Tibial artery (tissue), 4 donors: ENCODE results near the gene CNST.

Experiments used
- DNase-seq, 2 donors: peaks; one replicate each; pipeline ENCODE4 v3.0.0-alpha.2; 2019
- H3K27ac ChIP-seq, 2 donors: fragments of 200-600 bp; sonication (generic) in 1 of 2; 1 replicate in 1 of 2; 2 replicates in 1 of 2; pipeline ENCODE4 v1.5.1; 2018 to 2019; ENCODE audit warnings: mild to moderate bottlenecking in 1 of 2
- H3K27me3 ChIP-seq, 2 donors: fragments of 200-600 bp; sonication (generic) in 1 of 2; one replicate each; pipeline versions ENCODE4 v1.5.1 to v1.6.0; 2016 to 2019
- H3K36me3 ChIP-seq, 3 donors: fragments of 200-600 bp; sonication (generic) in 2 of 3; one replicate each; pipeline ENCODE4 v1.5.1; 2016 to 2019; ENCODE audit warnings: mild to moderate bottlenecking in 2 of 3
- H3K4me1 ChIP-seq, 4 donors: fragments of 200-600 bp; sonication (generic) in 2 of 4; 1 replicate in 3 of 4; 2 replicates in 1 of 4; pipeline ENCODE4 v1.5.1; 2016 to 2019
- H3K4me3 ChIP-seq, 2 donors: fragments of 200-600 bp; sonication (generic) in 1 of 2; 1 replicate in 1 of 2; 2 replicates in 1 of 2; pipeline ENCODE4 v1.5.1; 2018 to 2019; ENCODE audit warnings: mild to moderate bottlenecking in 2 of 2
- H3K9me3 ChIP-seq, 3 donors: fragments of 200-600 bp; sonication (generic) in 1 of 3; one replicate each; pipeline ENCODE4 v1.5.1; 2016 to 2019
- CTCF ChIP-seq, 2 experiments: fragments of 200-600 bp in 1 of 2; fragments of 450-650 bp in 1 of 2; IDR thresholded peaks; one replicate each; pipeline ENCODE4 v1.5.1; 2017 to 2019; ENCODE audit warnings: antibody characterized with exemption in 2 of 2, mild to moderate bottlenecking in 1 of 2, moderate library complexity in 1 of 2
- intact Hi-C: fragments of 100-400 bp; cut with DNase I; formaldehyde crosslinking; loops from one replicate; pipeline ENCODE4 v1.15.0; 2023; ENCODE audit warnings: low total_unique reads

Gene CNST

DNA sequence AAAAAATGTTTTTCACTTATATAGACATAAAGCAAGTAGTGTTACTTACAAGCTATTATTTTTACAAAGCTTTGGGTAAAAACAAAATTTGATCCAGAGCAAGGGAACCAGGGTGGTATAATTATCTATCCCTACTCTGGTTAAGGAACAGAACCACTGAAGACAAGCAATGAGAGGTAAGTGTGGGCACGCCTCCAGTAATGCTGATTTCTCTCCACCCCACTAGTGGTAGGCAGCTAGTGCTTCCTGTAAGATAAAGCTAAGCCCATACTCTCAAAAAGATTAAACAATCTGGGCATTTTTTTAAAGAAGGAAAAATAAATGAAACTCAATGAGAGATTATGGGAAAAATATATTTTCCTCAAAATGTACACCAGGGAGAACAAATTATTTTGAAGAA, 22.3 kb upstream of the CNST start:
- TF ChIP-seq CTCF (IDR thresholded peaks at IDR 0.05), result no peak
- Histone ChIP-seq H3K4me3 (no peak overlapping the region), H3K4me1 (no peaks in the 10 kb centered on the region), H3K36me3 (peaks cover 57 to 88% (median 59%) of the 10 kb centered on the region in 3 donors), H3K27ac (no peak overlapping the region), H3K9me3 (no peaks in the 10 kb centered on the region), H3K27me3 (no peaks in the 10 kb centered on the region)
- no peak for DNase-seq
- intact Hi-C loops, result no loop called here

DNA sequence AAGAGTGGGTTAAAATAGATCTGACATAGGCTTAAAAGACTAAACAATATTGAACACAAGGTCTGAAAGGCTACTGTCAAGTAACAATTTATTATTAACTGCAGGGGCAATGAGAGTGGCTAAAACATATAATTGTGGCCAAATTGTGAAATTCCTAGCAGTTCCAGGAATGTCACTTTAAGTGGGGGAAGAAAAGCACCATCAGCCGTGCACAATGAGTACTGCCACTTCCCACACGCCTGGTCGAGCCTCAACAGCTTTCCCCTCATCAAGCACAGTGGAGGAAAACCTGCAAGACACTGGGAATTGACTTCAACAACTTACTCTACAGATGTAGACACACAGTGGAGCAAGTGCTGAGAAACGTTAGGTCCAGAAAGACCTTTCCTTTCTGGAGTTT, 16.6 kb upstream of the CNST start:
- Histone ChIP-seq H3K9me3 (no peaks in the 10 kb centered on the region), H3K27ac (no peak overlapping the region), H3K4me1 (no peaks in the 10 kb centered on the region), H3K4me3 (no peak overlapping the region), H3K36me3 (peaks cover 44 to 88% (median 60%) of the 10 kb centered on the region in 3 donors), H3K27me3 (no peaks in the 10 kb centered on the region)
- intact Hi-C loops, result no loop called here
- no peak for DNase-seq
- no peak for TF ChIP-seq CTCF (IDR thresholded peaks at IDR 0.05)

DNA sequence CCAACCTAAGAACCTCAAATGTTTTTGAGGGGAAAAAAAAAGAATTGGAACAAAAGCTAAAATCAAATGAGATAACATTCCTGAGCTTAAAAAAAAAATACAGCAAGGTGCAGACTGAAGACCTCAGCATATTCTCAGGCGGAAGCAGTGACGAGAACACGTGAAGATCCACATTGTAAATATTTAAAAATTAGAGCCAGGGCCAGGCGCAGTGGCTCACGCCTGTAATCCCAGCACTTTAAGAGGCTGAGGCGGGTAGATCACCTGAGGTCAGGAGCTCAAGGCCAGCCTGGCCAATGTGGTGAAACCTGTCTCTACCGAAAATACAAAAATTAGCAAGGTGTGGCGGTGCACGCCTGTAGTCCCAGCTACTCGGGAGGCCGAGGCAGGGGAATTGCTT, 15.9 kb upstream of the CNST start:
- H3K9me3 ChIP-seq, result no peaks in the 10 kb centered on the region
- H3K27me3 ChIP-seq, result no peaks in the 10 kb centered on the region
- no peak overlapping the region for H3K4me3 ChIP-seq
- H3K27ac ChIP-seq, result no peak overlapping the region
- intact Hi-C loops, result no loop called here
- H3K36me3 ChIP-seq, result peaks cover 51 to 88% (median 63%) of the 10 kb centered on the region in 3 donors
- DNase-seq, result no peak
- no peak for TF ChIP-seq CTCF (IDR thresholded peaks at IDR 0.05)
- no peaks in the 10 kb centered on the region for H3K4me1 ChIP-seq

- Histone ChIP-seq H3K4me1 (no peaks in the 10 kb centered on the region), H3K36me3 (peaks cover 66 to 91% (median 76%) of the 10 kb centered on the region in 3 donors), H3K27me3 (no peaks in the 10 kb centered on the region), H3K9me3 (no peaks in the 10 kb centered on the region), H3K4me3 (no peak overlapping the region), H3K27ac (no peak overlapping the region)
- TF ChIP-seq CTCF (IDR thresholded peaks at IDR 0.05), result no peak
- intact Hi-C loops, result no loop called here
- no peak for DNase-seq
These were observed 14.1 kb upstream of the CNST start for GRCh38 chr1:246552110-246552509.

- intact Hi-C loops, result no loop called here
These were observed 12.1 kb upstream of the CNST start for GRCh38 chr1:246554201-246554600.

More at GRCh38 chr1:246554201-246554600, 12.1 kb upstream of the CNST start:
- DNase-seq, result no peak
- H3K27me3 ChIP-seq, result no peaks in the 10 kb centered on the region
- H3K36me3 ChIP-seq, result peaks cover 55 to 91% (median 68%) of the 10 kb centered on the region in 3 donors
- H3K9me3 ChIP-seq, result no peaks in the 10 kb centered on the region
- H3K27ac ChIP-seq, result no peak overlapping the region
- TF ChIP-seq CTCF (IDR thresholded peaks at IDR 0.05), result no peak
- H3K4me1 ChIP-seq, result no peaks in the 10 kb centered on the region
- H3K4me3 ChIP-seq, result no peak overlapping the region
